Amygdala (tissue), 56 donors: ENCODE data around the gene CLIC5.

ENCODE experiments used
- DNase-seq, 56 donors: peaks; one replicate each; lab custom pipeline; 2025; lab: John Stamatoyannopoulos, UW

Gene CLIC5

DNA sequence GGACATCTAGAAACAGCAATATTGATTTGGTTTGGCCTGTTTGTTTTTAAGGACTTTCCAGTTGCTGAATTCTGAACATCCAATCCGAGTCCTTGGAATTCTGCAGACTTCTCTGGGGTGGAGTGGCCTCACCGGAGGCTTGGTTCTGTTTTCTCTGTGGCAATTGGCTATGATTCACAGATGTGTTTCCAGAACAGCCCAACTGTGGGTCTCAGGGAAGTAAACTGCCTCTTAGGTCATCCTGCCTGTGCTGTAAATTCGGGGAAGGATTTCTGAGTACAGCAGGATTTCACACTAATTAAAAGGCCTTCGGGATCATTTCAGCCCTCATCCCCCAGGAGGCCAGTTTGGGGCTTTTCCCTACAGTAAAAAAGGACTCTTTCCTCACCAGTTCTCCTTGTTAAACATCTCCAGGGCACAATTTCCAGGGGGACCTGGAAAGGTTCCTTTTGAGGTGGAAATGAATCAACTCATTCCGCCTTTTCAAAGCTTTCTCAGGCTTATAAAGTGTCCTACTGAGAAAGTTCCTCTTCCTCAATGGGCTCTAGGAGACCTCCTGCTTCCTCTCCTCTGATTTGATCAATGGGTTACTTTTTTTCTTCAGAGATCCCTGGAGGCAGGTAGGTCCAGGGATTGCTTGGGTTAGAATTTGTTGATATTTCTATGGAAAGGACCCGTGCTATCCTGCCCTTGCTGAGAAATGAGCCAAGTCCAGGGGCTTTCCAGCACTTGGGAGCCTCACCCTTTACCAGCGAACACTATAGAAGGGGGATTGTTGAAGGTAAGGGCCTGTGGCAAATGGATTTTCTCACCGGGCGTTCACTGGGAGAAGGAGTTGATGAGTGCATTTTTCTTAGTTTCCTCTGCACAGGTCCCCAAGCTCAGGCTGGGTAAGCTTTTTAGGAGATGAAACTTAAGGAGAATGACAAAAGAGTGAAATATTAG is 114.6 kb downstream of the CLIC5 start:
- no peak for DNase-seq

DNA sequence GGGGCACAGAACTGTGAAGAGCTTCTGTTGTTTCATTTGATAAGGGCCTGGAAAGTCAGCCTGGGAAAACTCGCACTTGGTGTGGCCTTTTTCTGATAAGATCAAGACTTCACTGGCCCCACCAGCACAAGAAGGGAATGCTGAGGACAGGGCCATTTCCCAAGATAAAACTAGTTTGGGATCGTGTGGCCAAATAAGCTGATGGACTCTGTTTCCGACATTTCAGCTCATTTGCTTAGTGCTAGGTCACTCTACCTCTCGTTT is 116.0 kb downstream of the CLIC5 start:
- DNase-seq, result no peak

GRCh38 chr6:45898941-45899682 is 116.5 kb downstream of the CLIC5 start:
- no peak for DNase-seq

DNA sequence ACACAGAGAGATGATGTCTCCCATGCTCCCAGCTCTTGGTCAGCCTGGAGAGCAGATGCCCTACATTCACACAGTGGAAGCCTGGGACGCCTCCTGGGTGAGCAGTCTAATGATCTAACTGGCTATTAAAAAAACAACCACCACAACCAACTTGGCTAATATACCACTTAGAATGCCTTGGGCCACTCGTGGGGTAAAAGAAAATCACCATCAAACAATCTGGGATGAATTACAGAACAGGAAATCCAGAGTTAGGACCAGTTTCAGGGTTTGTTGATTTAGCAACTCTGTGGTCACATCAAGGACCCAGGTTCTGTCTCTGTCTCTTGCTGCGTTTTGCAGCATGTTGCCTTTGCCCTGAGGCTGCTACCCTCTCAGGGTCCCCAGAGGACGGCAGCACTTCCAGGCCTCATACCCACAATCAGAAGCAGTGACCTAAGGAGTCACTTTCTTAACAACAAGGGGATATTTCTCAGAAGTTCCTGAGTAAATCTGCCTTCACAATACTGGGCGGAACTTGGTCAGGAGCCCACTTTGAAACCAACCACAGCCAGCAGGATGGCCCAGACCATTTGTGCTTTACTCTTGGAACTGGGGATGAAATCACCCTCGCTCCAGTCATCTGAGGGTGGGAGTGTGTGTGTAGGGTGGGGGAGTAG is 118.7 kb downstream of the CLIC5 start:
- DNase-seq, result peak in 4 of 56 donors; percentile 1 to 11 (median 3)

DNA sequence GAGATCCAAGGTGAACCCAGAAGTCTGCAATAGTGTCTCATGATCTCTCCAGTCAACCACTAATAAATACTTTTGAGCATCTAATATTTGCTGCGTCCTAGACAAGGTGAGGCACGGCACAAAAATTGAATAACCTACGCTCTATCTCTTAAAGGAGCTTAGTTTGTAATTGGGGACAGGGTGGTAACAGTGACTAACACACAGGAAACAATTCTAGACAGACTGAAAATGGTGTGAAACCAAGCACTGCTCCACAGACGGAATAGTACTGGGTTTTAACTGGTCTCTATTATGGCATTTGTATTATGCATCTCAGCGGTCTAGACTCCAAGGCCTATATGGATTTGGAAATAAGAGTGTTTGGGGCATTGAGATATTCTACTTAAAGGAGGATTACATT is 120.1 kb downstream of the CLIC5 start:
- DNase-seq, result no peak

GRCh38 chr6:45892696-45893245 is 122.9 kb downstream of the CLIC5 start:
- DNase-seq, result no peak

DNA sequence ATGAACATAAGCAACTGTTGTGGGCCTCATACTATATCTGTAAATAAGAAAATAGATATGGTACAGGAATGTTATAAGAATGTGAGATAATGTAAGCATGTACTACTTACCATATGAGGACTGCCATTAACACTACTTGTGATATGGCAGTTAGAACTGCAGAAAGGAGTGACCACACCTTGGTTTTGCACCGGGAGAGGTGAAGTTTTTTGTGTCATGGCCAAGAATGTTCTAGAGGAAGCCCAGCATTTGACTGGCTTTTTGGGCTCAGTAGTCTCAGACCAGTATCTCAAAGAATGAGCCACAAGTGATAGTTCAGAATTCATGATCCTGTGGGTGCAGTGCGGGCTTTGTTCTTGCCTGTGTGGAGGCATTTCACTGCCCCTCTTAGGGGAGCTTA is 123.5 kb downstream of the CLIC5 start:
- DNase-seq, result no peak

- DNase-seq, result no peak
These were observed 128.9 kb downstream of the CLIC5 start for GRCh38 chr6:45886776-45887175.

- DNase-seq, result no peak
These were observed 131.3 kb downstream of the CLIC5 start for GRCh38 chr6:45884336-45884735.

- DNase-seq, result no peak
These were observed 133.0 kb downstream of the CLIC5 start for GRCh38 chr6:45882671-45883070.

DNA sequence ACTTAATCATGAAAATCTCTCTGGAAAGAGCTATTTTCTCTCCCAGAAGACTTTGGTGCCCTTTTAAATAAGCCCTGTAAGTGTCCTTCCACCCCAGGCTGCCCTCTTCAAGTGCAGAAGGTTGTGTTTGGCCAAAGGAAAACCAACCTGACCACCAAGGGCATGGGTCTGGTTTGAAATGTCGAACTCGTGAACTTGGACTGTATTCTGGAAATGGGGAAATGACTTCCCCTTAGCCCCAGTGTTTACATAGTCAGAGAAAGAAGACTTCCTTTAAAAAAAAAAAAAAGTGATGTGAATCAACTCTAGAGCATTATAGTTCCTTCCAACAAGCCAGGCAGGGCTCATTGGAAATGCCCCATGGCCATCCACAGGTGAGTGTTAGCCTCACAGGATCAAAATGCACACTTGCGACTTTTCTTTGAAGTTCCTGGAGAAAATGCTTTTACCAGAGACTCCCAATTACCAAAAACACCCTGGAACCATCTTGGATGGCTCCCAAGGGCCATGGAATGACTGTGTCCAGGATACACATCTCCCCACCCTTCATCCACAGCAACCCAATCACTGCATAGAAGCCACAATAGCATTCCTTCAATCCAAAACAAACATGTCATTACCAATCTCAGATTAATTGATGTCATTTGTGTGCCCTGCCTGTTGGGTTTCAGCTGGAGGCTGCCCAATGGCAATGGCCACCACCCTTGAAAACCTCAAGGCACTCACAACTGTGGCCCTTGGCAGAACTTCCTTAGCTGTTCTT is 133.8 kb downstream of the CLIC5 start:
- DNase-seq, result no peak

DNA sequence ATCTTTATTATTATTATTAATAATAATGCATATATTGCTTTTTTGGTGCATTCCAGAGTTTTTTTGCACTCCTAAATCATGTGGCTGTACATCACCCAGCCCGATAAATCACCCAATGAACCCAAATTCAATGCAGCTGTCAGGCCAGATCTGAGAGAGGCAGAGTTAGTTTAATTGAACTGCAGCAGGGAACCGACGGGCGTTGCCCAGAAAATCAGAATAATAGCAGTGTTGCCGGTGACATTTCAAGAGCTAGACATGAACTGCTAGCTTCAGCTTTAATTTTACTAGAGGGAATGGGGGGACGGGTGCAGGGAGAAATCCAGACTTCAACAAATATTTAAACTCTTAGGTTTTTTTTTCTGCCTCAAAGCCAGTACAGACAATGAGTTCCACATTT is 135.0 kb downstream of the CLIC5 start:
- DNase-seq, result no peak

GRCh38 chr6:45880159-45880558 is 135.5 kb downstream of the CLIC5 start:
- DNase-seq, result no peak

DNA sequence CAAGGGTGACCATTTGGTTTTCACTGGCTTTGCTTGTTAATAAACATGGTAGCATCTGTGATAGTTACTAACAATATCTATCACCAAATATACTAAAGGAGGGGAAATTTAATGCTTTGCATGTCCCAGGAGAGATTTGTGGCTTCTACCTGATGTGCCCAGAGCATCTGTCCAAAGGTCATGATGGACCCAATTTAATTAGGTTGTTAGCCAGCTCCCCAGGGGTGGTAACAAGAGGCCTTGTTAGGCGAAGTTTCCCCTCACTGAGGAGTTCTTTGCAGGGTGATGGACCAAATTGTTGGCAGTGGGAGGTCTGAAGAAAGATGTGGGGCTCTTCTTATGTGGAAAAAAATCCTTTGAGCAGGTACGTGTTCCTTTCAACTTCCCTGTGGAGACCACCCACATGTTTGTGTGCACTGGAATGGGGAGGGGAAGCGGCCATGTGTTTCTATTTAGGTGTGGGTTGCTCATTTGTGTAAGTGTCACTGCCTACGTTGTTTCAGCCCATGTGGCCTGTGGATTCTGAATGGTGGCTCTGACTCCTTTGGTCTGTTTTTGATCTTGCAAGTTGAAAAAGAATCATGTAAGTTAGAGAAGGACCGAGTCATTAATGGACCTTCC is 137.6 kb downstream of the CLIC5 start:
- no peak for DNase-seq

GRCh38 chr6:45872827-45873365 is 142.8 kb downstream of the CLIC5 start:
- no peak for DNase-seq

- DNase-seq, result no peak
These were observed 145.1 kb downstream of the CLIC5 start for GRCh38 chr6:45870531-45870930.

DNA sequence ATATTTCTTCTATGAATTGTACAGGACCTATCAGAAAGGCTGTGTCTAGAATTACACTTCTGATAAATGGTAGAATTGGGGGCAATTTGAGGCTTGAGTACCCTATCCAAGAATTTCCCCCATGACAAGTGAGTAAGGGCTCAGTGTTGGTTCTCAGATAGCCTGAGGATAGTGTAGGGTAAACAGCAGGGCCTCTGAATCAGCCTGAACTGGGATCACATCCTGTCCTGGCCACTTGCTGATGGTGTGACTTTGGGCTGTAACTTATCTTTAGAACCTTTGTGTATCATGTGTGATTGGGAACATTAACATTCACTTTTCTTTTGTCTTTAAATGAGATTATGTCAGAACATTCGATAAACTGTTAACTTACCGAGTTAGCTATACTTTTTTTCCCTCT is 151.0 kb downstream of the CLIC5 start:
- DNase-seq, result no peak

DNA sequence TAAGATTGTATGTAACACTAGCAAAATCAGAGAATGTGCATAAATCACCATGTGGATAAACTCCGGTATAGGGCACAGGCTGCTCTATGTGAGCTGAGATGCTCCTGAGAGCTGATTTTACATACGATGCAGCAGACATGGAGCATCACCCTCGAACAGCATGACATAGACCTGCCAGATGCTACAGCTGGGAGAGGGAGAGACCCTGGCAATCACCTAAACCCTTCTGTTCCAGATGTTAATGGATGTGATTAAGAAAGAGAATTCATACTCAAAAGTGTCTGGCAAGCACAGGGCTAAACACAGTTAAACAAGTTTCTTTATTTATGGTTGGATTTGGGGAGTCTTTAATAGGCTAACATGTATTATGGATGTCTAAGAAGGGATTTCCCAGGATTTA is 157.0 kb downstream of the CLIC5 start:
- no peak for DNase-seq

DNA sequence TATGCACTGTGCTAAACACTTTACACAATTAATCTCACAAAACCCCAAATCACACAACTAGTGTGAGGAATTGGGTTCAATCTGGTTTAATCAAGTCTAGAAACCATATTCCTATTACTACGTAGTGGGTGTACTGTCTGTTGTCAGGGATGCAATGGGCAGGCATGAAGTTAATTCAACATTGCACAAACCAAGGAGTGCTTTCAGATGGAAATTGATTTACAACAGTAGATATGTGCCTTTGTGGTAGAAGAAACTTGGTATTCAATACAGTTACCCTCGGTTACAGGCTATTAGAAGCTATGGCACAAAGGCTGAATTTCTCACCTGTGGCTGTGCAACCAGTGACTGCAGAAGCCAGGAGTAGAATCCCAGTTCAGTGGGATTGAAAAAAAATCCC is 157.8 kb downstream of the CLIC5 start:
- no peak for DNase-seq
